ENCODE data around the gene KNSTRN. TPM values are rescaled to one million over a fixed set of nuclear protein-coding genes. Genes with fewer than 3 reads are reported as not detected.

The KNSTRN gene
- total and polyA plus RNA-seq, 2 of the 13 experiments (the other 11 are each of a cell fraction or from before 2014, with no cell fraction given): 20.3 to 62.3 TPM

GRCh38 chr15:40382580-40383456 lies at the start of gene KNSTRN (continued):
- TF ChIP-seq NCOR1 (IDR thresholded peaks at IDR 0.05; ENCODE audit: borderline replicate concordance, low read length) (no peak), ZBTB3 (CRISPR knock-in tag; IDR thresholded peaks at IDR 0.05; ENCODE audit: borderline replicate concordance, low read depth) (no peak), PLRG1 (conservative IDR thresholded peaks at IDR 0.05) (no peak), NONO (IDR thresholded peaks at IDR 0.05) (no peak), NONO (CRISPR knock-in tag; conservative IDR thresholded peaks at IDR 0.05) (peak; percentile 54; the same call in 1 of the 2 replicates), SMAD1 (CRISPR knock-in tag; IDR thresholded peaks at IDR 0.05; ENCODE audit: borderline replicate concordance, low read depth) (peak; percentile 63; the same call in 1 of the 2 replicates), ZNF225 (CRISPR knock-in tag; IDR thresholded peaks at IDR 0.05) (no peak; the same call in 1 of the 2 replicates), ZNF354B (CRISPR knock-in tag; IDR thresholded peaks at IDR 0.05) (no peak), ZFP62 (CRISPR knock-in tag; IDR thresholded peaks at IDR 0.05) (no peak), HOXA9 (CRISPR knock-in tag; IDR thresholded peaks at IDR 0.05; ENCODE audit: borderline replicate concordance) (no peak), EEA1 (CRISPR knock-in tag; IDR thresholded peaks at IDR 0.05; ENCODE audit: borderline replicate concordance) (no peak), ZNF737 (CRISPR knock-in tag; IDR thresholded peaks at IDR 0.05; ENCODE audit: borderline replicate concordance) (no peak), ZNF704 (CRISPR knock-in tag; IDR thresholded peaks at IDR 0.05; ENCODE audit: borderline replicate concordance) (0 out of 2 replicates have a peak, but pooled peaks have one; percentile 71), CCAR2 (optimal IDR thresholded peaks at IDR 0.05; ENCODE audit: low read depth, low read length) (no peak), ZSCAN9 (CRISPR knock-in tag; IDR thresholded peaks at IDR 0.05; ENCODE audit: borderline replicate concordance) (peak; percentile 59), NR3C1 (CRISPR knock-in tag; IDR thresholded peaks at IDR 0.05) (no peak), TAF1 (CRISPR knock-in tag; IDR thresholded peaks at IDR 0.05) (no peak), ZMAT3 (CRISPR knock-in tag; conservative IDR thresholded peaks at IDR 0.05) (0 out of 2 replicates have a peak, but pooled peaks have one; percentile 34), ZFP82 (CRISPR knock-in tag; IDR thresholded peaks at IDR 0.05; ENCODE audit: borderline replicate concordance) (no peak), ZKSCAN8 (CRISPR knock-in tag; IDR thresholded peaks at IDR 0.05; ENCODE audit: borderline replicate concordance) (no peak), ZNF747 (CRISPR knock-in tag; IDR thresholded peaks at IDR 0.05; ENCODE audit: borderline replicate concordance) (no peak)
- TF ChIP-seq, protein P1, sequence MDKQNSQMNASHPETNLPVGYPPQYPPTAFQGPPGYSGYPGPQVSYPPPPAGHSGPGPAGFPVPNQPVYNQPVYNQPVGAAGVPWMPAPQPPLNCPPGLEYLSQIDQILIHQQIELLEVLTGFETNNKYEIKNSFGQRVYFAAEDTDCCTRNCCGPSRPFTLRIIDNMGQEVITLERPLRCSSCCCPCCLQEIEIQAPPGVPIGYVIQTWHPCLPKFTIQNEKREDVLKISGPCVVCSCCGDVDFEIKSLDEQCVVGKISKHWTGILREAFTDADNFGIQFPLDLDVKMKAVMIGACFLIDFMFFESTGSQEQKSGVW (CRISPR knock-in tag; IDR thresholded peaks at IDR 0.05; ENCODE audit: borderline replicate concordance): no peak
- TF ChIP-seq, protein P2, sequence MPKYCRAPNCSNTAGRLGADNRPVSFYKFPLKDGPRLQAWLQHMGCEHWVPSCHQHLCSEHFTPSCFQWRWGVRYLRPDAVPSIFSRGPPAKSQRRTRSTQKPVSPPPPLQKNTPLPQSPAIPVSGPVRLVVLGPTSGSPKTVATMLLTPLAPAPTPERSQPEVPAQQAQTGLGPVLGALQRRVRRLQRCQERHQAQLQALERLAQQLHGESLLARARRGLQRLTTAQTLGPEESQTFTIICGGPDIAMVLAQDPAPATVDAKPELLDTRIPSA (CRISPR knock-in tag; IDR thresholded peaks at IDR 0.05; ENCODE audit: borderline replicate concordance): no peak
- TF ChIP-seq, protein P3, sequence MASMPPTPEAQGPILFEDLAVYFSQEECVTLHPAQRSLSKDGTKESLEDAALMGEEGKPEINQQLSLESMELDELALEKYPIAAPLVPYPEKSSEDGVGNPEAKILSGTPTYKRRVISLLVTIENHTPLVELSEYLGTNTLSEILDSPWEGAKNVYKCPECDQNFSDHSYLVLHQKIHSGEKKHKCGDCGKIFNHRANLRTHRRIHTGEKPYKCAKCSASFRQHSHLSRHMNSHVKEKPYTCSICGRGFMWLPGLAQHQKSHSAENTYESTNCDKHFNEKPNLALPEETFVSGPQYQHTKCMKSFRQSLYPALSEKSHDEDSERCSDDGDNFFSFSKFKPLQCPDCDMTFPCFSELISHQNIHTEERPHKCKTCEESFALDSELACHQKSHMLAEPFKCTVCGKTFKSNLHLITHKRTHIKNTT (CRISPR knock-in tag; IDR thresholded peaks at IDR 0.05): no peak
